GM21619 (cell line): ENCODE results near the gene DUOXA2.
"Not testable (repeated sequence)": the region's sequence is repeated elsewhere in the genome, so short reads cannot be mapped to it uniquely, and the experiment has no call there.

ENCODE experiments used
- ATAC-seq: cut with Tn5 transposase; IDR thresholded peaks from one replicate; pipeline ENCODE4 v1.9.1; 2021; ENCODE audit not compliant: unreplicated experiment

DUOXA2 gene

GRCh38 chr15:45134682-45135604, 20.8 kb downstream of the DUOXA2 start:
- ATAC-seq: no peak

- ATAC-seq: not testable (repeated sequence)
These were observed 21.7 kb downstream of the DUOXA2 start for GRCh38 chr15:45135705-45136377.

GRCh38 chr15:45136378-45136764, 22.2 kb downstream of the DUOXA2 start:
- ATAC-seq: no peak

- ATAC-seq: no peak
These were observed 23.6 kb downstream of the DUOXA2 start for GRCh38 chr15:45137703-45138102.

GRCh38 chr15:45138814-45139765, 25.0 kb downstream of the DUOXA2 start:
- no peak for ATAC-seq

GRCh38 chr15:45139770-45140169, 25.6 kb downstream of the DUOXA2 start:
- no peak for ATAC-seq

- ATAC-seq: no peak
These were observed 26.6 kb downstream of the DUOXA2 start for GRCh38 chr15:45140557-45141250.

- ATAC-seq: no peak
These were observed 27.3 kb downstream of the DUOXA2 start for GRCh38 chr15:45141386-45141785.

- ATAC-seq: no peak
These were observed 28.9 kb downstream of the DUOXA2 start for GRCh38 chr15:45143056-45143455.

GRCh38 chr15:45143946-45144345, 29.8 kb downstream of the DUOXA2 start:
- no peak for ATAC-seq

GRCh38 chr15:45144775-45145174, 30.6 kb downstream of the DUOXA2 start:
- ATAC-seq: no peak

GRCh38 chr15:45146405-45146804, 32.3 kb downstream of the DUOXA2 start:
- no peak for ATAC-seq

- ATAC-seq: no peak
These were observed 33.5 kb downstream of the DUOXA2 start for GRCh38 chr15:45147606-45148005.

- ATAC-seq: no peak
These were observed 34.2 kb downstream of the DUOXA2 start for GRCh38 chr15:45148076-45149059.

- no peak for ATAC-seq
These were observed 34.9 kb downstream of the DUOXA2 start for GRCh38 chr15:45149060-45149459.

- ATAC-seq: no peak
These were observed 36.4 kb downstream of the DUOXA2 start for GRCh38 chr15:45150481-45150880.

GRCh38 chr15:45150997-45151396, 36.9 kb downstream of the DUOXA2 start:
- ATAC-seq: no peak

GRCh38 chr15:45151998-45152828, 38.1 kb downstream of the DUOXA2 start:
- no peak for ATAC-seq
